SK-N-SH (cell line): ENCODE measurements around the gene C1GALT1. TPM values are rescaled to one million over a fixed set of nuclear protein-coding genes. Genes with fewer than 3 reads are reported as not detected.

ENCODE experiments used
- CTCF ChIA-PET: fragments of 300-600, 350-600 bp; formaldehyde crosslinking; extraction: SDS; loops from one replicate; lab custom pipeline; 2021; lab: Yijun Ruan, JAX
- POLR2A ChIA-PET: fragments of 350-600 bp; sonication (Branson Sonifier 250); formaldehyde crosslinking; extraction: SDS; loops from one replicate; lab custom pipeline; 2020; ENCODE audit warnings: antibody characterized with exemption, inconsistent platforms; lab: Yijun Ruan, JAX
- DNase-seq: peaks from one replicate; pipeline ENCODE4 v3.0.0; 2012
- H2AFZ ChIP-seq: fragments of 200-600 bp; sonication (generic); 2 replicates; pipeline ENCODE4 v1.8.1; 2016; ENCODE audit warnings: antibody characterized with exemption, mild to moderate bottlenecking, low read depth
- H3F3A ChIP-seq: fragments of 200-600 bp; sonication (generic); replicated peaks from 2 replicates; pipeline ENCODE3; 2016; ENCODE audit warnings: antibody characterized with exemption, mild to moderate bottlenecking; ENCODE audit not compliant: insufficient read depth
- H3K27ac ChIP-seq, 2 experiments: fragments of 200-500 bp in 1 of 2; fragments of 200-600 bp in 1 of 2; sonication (Bioruptor generic) in 1 of 2; sonication (generic), shearing (Covaris generic) in 1 of 2; 2 replicates each; pipeline versions ENCODE4 v1.5.1 to v1.6.1; 2014 to 2016; ENCODE audit warnings: low read depth in 2 of 2, inconsistent platforms in 1 of 2, low read length in 1 of 2, mild to moderate bottlenecking in 1 of 2, mixed read lengths in 1 of 2
- H3K27me3 ChIP-seq: fragments of 200-600 bp; sonication (generic), shearing (Covaris generic); 2 replicates; pipeline ENCODE4 v1.6.1; 2016; ENCODE audit warnings: mixed run types; ENCODE audit not compliant: insufficient read depth
- H3K36me3 ChIP-seq, 2 experiments: fragments of 200-500 bp in 1 of 2; fragments of 200-600 bp in 1 of 2; sonication (Bioruptor generic) in 1 of 2; sonication (generic) in 1 of 2; replicated peaks in 1 of 2; 2 replicates each; pipeline versions ENCODE3 to v1.5.1; 2014 to 2016; ENCODE audit warnings: low read length in 1 of 2, mild to moderate bottlenecking in 1 of 2; ENCODE audit not compliant: insufficient read depth in 2 of 2, control insufficient read depth in 1 of 2
- H3K4me1 ChIP-seq, 2 experiments: fragments of 200-500 bp in 1 of 2; fragments of 200-600 bp in 1 of 2; sonication (Bioruptor generic) in 1 of 2; sonication (generic), shearing (Covaris generic) in 1 of 2; 2 replicates each; pipeline versions ENCODE4 v1.5.1 to v1.6.1; 2014 to 2016; ENCODE audit warnings: low read depth in 1 of 2, low read length in 1 of 2, mixed run types in 1 of 2; ENCODE audit not compliant: insufficient read depth in 2 of 2, control insufficient read depth in 1 of 2
- H3K4me2 ChIP-seq: fragments of 200-600 bp; sonication (generic), shearing (Covaris generic); 2 replicates; pipeline ENCODE4 v1.6.1; 2017; ENCODE audit warnings: mixed run types
- H3K4me3 ChIP-seq, 2 experiments: fragments of 200-500 bp in 1 of 2; fragments of 200-600 bp in 1 of 2; sonication (Bioruptor generic) in 1 of 2; sonication (generic), shearing (Covaris generic) in 1 of 2; 2 replicates each; pipeline versions ENCODE4 v1.5.1 to v1.8.1; 2014 to 2016; ENCODE audit warnings: low read depth in 2 of 2, inconsistent platforms in 1 of 2, low read length in 1 of 2, mild to moderate bottlenecking in 1 of 2, mixed read lengths in 1 of 2, moderate library complexity in 1 of 2
- H3K79me2 ChIP-seq: fragments of 200-600 bp; sonication (generic); 2 replicates; pipeline ENCODE4 v1.8.1; 2017; ENCODE audit warnings: mild to moderate bottlenecking; ENCODE audit not compliant: insufficient read depth
- H3K9ac ChIP-seq: fragments of 200-600 bp; sonication (generic); 2 replicates; pipeline ENCODE4 v1.6.1; 2017; ENCODE audit warnings: mixed run types
- H3K9me2 ChIP-seq: fragments of 200-600 bp; sonication (generic); 2 replicates; pipeline ENCODE4 v1.6.1; 2017; ENCODE audit warnings: mixed run types
- H3K9me3 ChIP-seq: fragments of 200-600 bp; sonication (generic); 2 replicates; pipeline ENCODE4 v1.6.1; 2017; ENCODE audit warnings: mixed run types, mild to moderate bottlenecking, moderate library complexity
- H4K20me1 ChIP-seq: fragments of 200-600 bp; sonication (generic); 2 replicates; pipeline ENCODE4 v1.6.1; 2017; ENCODE audit warnings: mild to moderate bottlenecking, mixed run types; ENCODE audit not compliant: insufficient read depth
- CTCF ChIP-seq: fragments of 200-600 bp; sonication (generic); IDR thresholded peaks from 2 replicates; pipeline ENCODE4 v1.6.1; 2017; ENCODE audit warnings: antibody characterized with exemption, mild to moderate bottlenecking, moderate library complexity
- EP300 ChIP-seq, 2 experiments: IDR thresholded peaks; 2 replicates each; pipeline versions ENCODE4 v1.4.0 to v1.6.1; 2012; ENCODE audit warnings: borderline replicate concordance in 1 of 2, low read depth in 1 of 2, low read length in 1 of 2
- FOXJ3 ChIP-seq: sonication (generic); formaldehyde crosslinking; IDR thresholded peaks from 2 replicates; pipeline ENCODE4 v1.5.1; 2020; ENCODE audit warnings: mild to moderate bottlenecking, missing genetic modification reagents
- FOXM1 ChIP-seq: IDR thresholded peaks from 2 replicates; pipeline ENCODE4 v1.4.0; 2012; ENCODE audit warnings: low read depth, mild to moderate bottlenecking
- GATA2 ChIP-seq: sonication (generic); formaldehyde crosslinking; IDR thresholded peaks from 2 replicates; pipeline ENCODE4 v1.5.0; 2020; ENCODE audit warnings: mild to moderate bottlenecking, missing genetic modification reagents
- IRF3 ChIP-seq: fragments of 150-350 bp; IDR thresholded peaks from 2 replicates; pipeline ENCODE4 v1.6.1; 2016; ENCODE audit warnings: mild to moderate bottlenecking, low read depth, low read length
- MEF2A ChIP-seq: IDR thresholded peaks from 2 replicates; pipeline ENCODE4 v1.4.0; 2012; ENCODE audit warnings: low read depth, borderline replicate concordance
- NRF1 ChIP-seq: IDR thresholded peaks from 2 replicates; pipeline ENCODE4 v1.6.1; 2012; ENCODE audit warnings: low read depth, mild to moderate bottlenecking, low read length
- RAD21 ChIP-seq: IDR thresholded peaks from 2 replicates; pipeline ENCODE4 v1.6.1; 2012; ENCODE audit warnings: mild to moderate bottlenecking, low read length
- RCOR1 ChIP-seq: fragments of 150-350 bp; IDR thresholded peaks from 2 replicates; pipeline ENCODE4 v1.6.1; 2017; ENCODE audit warnings: antibody characterized with exemption, low read length
- RXRA ChIP-seq: IDR thresholded peaks from 2 replicates; pipeline ENCODE4 v1.4.0; 2012; ENCODE audit warnings: low read depth, mild to moderate bottlenecking, borderline replicate concordance
- SIN3A ChIP-seq: IDR thresholded peaks from 2 replicates; pipeline ENCODE4 v1.6.1; 2012; ENCODE audit warnings: low read depth, mild to moderate bottlenecking, low read length, moderate library complexity, borderline replicate concordance
- SMC3 ChIP-seq: IDR thresholded peaks from 2 replicates; pipeline ENCODE4 v1.6.1; 2012; ENCODE audit warnings: low read depth, low read length, improper control_type of control experiment
- TAF1 ChIP-seq: IDR thresholded peaks from 2 replicates; pipeline ENCODE4 v1.6.1; 2012; ENCODE audit warnings: low read depth, mild to moderate bottlenecking, low read length, moderate library complexity, borderline replicate concordance
- USF1 ChIP-seq: IDR thresholded peaks from 2 replicates; pipeline ENCODE4 v1.4.0; 2012; ENCODE audit warnings: low read depth, borderline replicate concordance
- USF2 ChIP-seq: fragments of 150-350 bp; IDR thresholded peaks from 2 replicates; pipeline ENCODE4 v1.6.1; 2017; ENCODE audit warnings: antibody characterized with exemption, low read length, low read depth, borderline replicate concordance
- WGBS: methylation state at CpG from one replicate; pipeline ENCODE4 v1.1.6; 2017; ENCODE audit warnings: low lambda C conversion rate; 5-methylcytosine and 5-hydroxymethylcytosine counted together
- polyA plus RNA-seq, 3 experiments: library from polyadenylated mRNA; depleted of rRNA; stranded (reverse); fragments of >200 nt; gene quantifications; 2 replicates each; pipeline ENCODE4 v1.2.3, GENCODE V29; 2012
- TF ChIP-seq, protein P1 (sequence below): IDR thresholded peaks from 2 replicates; pipeline ENCODE4 v1.4.0; 2012; ENCODE audit warnings: low read depth, borderline replicate concordance
- TF ChIP-seq, protein P2 (sequence below): IDR thresholded peaks from 2 replicates; pipeline ENCODE4 v1.6.1; 2012; ENCODE audit warnings: mild to moderate bottlenecking, low read depth, low read length, moderate library complexity
- TF ChIP-seq, protein P3 (sequence below): IDR thresholded peaks from 2 replicates; pipeline ENCODE4; 2012

Gene C1GALT1
- polyA plus RNA-seq, 1 of the 3 experiments (the other 2 are of a cell fraction), result 15.2 TPM

- peaks cover 6 to 20% of the 10 kb centered on the region in 2 experiments; a peak in 3 of 4 replicates for H3K4me1 ChIP-seq
- TF ChIP-seq IRF3, result no peak
- no peak for TF ChIP-seq FOXJ3 (CRISPR knock-in tag)
- TF ChIP-seq USF1, result no peak
- TF ChIP-seq SIN3A, result no peak
- TF ChIP-seq, protein P1, sequence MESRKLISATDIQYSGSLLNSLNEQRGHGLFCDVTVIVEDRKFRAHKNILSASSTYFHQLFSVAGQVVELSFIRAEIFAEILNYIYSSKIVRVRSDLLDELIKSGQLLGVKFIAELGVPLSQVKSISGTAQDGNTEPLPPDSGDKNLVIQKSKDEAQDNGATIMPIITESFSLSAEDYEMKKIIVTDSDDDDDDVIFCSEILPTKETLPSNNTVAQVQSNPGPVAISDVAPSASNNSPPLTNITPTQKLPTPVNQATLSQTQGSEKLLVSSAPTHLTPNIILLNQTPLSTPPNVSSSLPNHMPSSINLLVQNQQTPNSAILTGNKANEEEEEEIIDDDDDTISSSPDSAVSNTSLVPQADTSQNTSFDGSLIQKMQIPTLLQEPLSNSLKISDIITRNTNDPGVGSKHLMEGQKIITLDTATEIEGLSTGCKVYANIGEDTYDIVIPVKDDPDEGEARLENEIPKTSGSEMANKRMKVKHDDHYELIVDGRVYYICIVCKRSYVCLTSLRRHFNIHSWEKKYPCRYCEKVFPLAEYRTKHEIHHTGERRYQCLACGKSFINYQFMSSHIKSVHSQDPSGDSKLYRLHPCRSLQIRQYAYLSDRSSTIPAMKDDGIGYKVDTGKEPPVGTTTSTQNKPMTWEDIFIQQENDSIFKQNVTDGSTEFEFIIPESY, result no peak
- no peak for TF ChIP-seq USF2
- TF ChIP-seq RCOR1, result no peak
- TF ChIP-seq CTCF, result no peak
- TF ChIP-seq, protein P2, sequence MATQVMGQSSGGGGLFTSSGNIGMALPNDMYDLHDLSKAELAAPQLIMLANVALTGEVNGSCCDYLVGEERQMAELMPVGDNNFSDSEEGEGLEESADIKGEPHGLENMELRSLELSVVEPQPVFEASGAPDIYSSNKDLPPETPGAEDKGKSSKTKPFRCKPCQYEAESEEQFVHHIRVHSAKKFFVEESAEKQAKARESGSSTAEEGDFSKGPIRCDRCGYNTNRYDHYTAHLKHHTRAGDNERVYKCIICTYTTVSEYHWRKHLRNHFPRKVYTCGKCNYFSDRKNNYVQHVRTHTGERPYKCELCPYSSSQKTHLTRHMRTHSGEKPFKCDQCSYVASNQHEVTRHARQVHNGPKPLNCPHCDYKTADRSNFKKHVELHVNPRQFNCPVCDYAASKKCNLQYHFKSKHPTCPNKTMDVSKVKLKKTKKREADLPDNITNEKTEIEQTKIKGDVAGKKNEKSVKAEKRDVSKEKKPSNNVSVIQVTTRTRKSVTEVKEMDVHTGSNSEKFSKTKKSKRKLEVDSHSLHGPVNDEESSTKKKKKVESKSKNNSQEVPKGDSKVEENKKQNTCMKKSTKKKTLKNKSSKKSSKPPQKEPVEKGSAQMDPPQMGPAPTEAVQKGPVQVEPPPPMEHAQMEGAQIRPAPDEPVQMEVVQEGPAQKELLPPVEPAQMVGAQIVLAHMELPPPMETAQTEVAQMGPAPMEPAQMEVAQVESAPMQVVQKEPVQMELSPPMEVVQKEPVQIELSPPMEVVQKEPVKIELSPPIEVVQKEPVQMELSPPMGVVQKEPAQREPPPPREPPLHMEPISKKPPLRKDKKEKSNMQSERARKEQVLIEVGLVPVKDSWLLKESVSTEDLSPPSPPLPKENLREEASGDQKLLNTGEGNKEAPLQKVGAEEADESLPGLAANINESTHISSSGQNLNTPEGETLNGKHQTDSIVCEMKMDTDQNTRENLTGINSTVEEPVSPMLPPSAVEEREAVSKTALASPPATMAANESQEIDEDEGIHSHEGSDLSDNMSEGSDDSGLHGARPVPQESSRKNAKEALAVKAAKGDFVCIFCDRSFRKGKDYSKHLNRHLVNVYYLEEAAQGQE, result no peak
- no peak for TF ChIP-seq RAD21
- no peak for TF ChIP-seq GATA2 (CRISPR knock-in tag)
- no peak for TF ChIP-seq NRF1
- TF ChIP-seq RXRA, result no peak
- TF ChIP-seq, protein P3, sequence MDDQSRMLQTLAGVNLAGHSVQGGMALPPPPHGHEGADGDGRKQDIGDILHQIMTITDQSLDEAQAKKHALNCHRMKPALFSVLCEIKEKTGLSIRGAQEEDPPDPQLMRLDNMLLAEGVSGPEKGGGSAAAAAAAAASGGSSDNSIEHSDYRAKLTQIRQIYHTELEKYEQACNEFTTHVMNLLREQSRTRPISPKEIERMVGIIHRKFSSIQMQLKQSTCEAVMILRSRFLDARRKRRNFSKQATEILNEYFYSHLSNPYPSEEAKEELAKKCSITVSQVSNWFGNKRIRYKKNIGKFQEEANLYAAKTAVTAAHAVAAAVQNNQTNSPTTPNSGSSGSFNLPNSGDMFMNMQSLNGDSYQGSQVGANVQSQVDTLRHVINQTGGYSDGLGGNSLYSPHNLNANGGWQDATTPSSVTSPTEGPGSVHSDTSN, result no peak
- no peak for TF ChIP-seq EP300 (IDR thresholded peaks at IDR 0.05; ENCODE audit: borderline replicate concordance in 1 of 2, low read depth in 1 of 2, low read length in 1 of 2)
- TF ChIP-seq TAF1, result no peak
- no peak for TF ChIP-seq SMC3
- no peak for TF ChIP-seq MEF2A
- TF ChIP-seq FOXM1, result no peak
Measured at GRCh38 chr7:7173956-7174632, 8.2 kb upstream of the C1GALT1 start.

More at GRCh38 chr7:7173956-7174632, 8.2 kb upstream of the C1GALT1 start:
- no peak overlapping the region for H3K4me2 ChIP-seq
- ChIA-PET POLR2A (no interaction called here), CTCF (interaction anchor here (0.8 to 1.9 kb wide), 4 partner anchors 13 to 250 kb away, joined by 3 to 7 read pairs (median 4); no protein-coding TSS in a partner anchor)
- H3K9me3 ChIP-seq, result 0 out of 2 replicates have a peak, but pooled peaks cover 4% of the 10 kb centered on the region
- whole genome bisulfite sequencing, result 69% methylated on average over 6 of the region's 6 CpGs
- no peaks in the 10 kb centered on the region for H3K27me3 ChIP-seq
- H3K9me2 ChIP-seq, result no peaks in the 10 kb centered on the region
- H3K79me2 ChIP-seq, result no peaks in the 10 kb centered on the region
- DNase-seq, result no peak
- no peak overlapping the region for H3K4me3 ChIP-seq
- H2AFZ ChIP-seq, result no peak overlapping the region
- peaks cover 17% of the 10 kb centered on the region for H3F3A ChIP-seq
- no peak overlapping the region for H3K27ac ChIP-seq
- H3K9ac ChIP-seq, result no peak overlapping the region
- no peaks in the 10 kb centered on the region for H3K36me3 ChIP-seq
- H4K20me1 ChIP-seq, result no peaks in the 10 kb centered on the region
